Muscle layer of duodenum (tissue), 2 donors: Measurements from ENCODE around the gene CYGB.

Experiments used
- H3K27ac ChIP-seq: one replicate; pipeline ENCODE4 v1.7.0; 2013; ENCODE audit warnings: mild to moderate bottlenecking, low read length
- H3K27me3 ChIP-seq: one replicate; pipeline ENCODE4 v1.7.0; 2013; ENCODE audit warnings: low read depth, mild to moderate bottlenecking, control low read depth, low read length
- H3K36me3 ChIP-seq, 2 donors: one replicate each; pipeline ENCODE4 v1.7.0; 2013; ENCODE audit warnings: low read length in 2 of 2, control low read depth in 1 of 2, mild to moderate bottlenecking in 1 of 2; ENCODE audit not compliant: insufficient read depth in 2 of 2, control insufficient read depth in 1 of 2
- H3K4me1 ChIP-seq, 2 donors: one replicate each; pipeline ENCODE4 v1.7.0; 2013; ENCODE audit warnings: low read length in 2 of 2, mild to moderate bottlenecking in 2 of 2, control low read depth in 1 of 2, moderate library complexity in 1 of 2; ENCODE audit not compliant: insufficient read depth in 2 of 2, control insufficient read depth in 1 of 2
- H3K4me3 ChIP-seq, 2 donors: one replicate each; pipeline ENCODE4 v1.7.0; 2013; ENCODE audit warnings: low read length in 2 of 2, low read depth in 1 of 2, mild to moderate bottlenecking in 1 of 2
- H3K9me3 ChIP-seq, 2 donors: one replicate each; pipeline ENCODE4 v1.7.0; 2013; ENCODE audit warnings: low read length in 2 of 2, control low read depth in 1 of 2, mild to moderate bottlenecking in 1 of 2; ENCODE audit not compliant: control insufficient read depth in 1 of 2
- donor health status: healthy.

CYGB gene

GRCh38 chr17:76478097-76478496 lies 59.4 kb downstream of the CYGB start:
- H3K27me3 ChIP-seq, result no peaks in the 10 kb centered on the region
- no peaks in the 10 kb centered on the region for H3K9me3 ChIP-seq
- H3K4me1 ChIP-seq, result peaks cover 0 to 4% of the 10 kb centered on the region in 2 donors
- H3K27ac ChIP-seq, result no peak overlapping the region
- H3K4me3 ChIP-seq, result no peak overlapping the region
- H3K36me3 ChIP-seq, result peaks cover 0 to 2% of the 10 kb centered on the region in 2 donors

- Histone ChIP-seq H3K27ac (no peak overlapping the region), H3K9me3 (no peaks in the 10 kb centered on the region), H3K4me1 (peaks cover 0 to 4% of the 10 kb centered on the region in 2 donors), H3K4me3 (no peak overlapping the region), H3K27me3 (no peaks in the 10 kb centered on the region), H3K36me3 (peaks cover 0 to 8% of the 10 kb centered on the region in 2 donors)
Measured at GRCh38 chr17:76477576-76477975, 59.9 kb downstream of the CYGB start.
